GM12874 (cell line): ENCODE measurements around the gene AKAP8L.

Experiments
- TF ChIP-seq, protein P1 (sequence below): IDR thresholded peaks from 2 replicates; pipeline ENCODE4 v1.5.1; 2011; ENCODE audit warnings: low read depth, mild to moderate bottlenecking, control low read depth, low read length, moderate library complexity; ENCODE audit not compliant: insufficient read depth

AKAP8L gene

GRCh38 chr19:15452111-15453047 is 33.6 kb upstream of the AKAP8L start:
- TF ChIP-seq, protein P1, sequence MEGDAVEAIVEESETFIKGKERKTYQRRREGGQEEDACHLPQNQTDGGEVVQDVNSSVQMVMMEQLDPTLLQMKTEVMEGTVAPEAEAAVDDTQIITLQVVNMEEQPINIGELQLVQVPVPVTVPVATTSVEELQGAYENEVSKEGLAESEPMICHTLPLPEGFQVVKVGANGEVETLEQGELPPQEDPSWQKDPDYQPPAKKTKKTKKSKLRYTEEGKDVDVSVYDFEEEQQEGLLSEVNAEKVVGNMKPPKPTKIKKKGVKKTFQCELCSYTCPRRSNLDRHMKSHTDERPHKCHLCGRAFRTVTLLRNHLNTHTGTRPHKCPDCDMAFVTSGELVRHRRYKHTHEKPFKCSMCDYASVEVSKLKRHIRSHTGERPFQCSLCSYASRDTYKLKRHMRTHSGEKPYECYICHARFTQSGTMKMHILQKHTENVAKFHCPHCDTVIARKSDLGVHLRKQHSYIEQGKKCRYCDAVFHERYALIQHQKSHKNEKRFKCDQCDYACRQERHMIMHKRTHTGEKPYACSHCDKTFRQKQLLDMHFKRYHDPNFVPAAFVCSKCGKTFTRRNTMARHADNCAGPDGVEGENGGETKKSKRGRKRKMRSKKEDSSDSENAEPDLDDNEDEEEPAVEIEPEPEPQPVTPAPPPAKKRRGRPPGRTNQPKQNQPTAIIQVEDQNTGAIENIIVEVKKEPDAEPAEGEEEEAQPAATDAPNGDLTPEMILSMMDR = no peak

GRCh38 chr19:15450528-15450890 is 31.7 kb upstream of the AKAP8L start:
- TF ChIP-seq, protein P1 = no peak

DNA sequence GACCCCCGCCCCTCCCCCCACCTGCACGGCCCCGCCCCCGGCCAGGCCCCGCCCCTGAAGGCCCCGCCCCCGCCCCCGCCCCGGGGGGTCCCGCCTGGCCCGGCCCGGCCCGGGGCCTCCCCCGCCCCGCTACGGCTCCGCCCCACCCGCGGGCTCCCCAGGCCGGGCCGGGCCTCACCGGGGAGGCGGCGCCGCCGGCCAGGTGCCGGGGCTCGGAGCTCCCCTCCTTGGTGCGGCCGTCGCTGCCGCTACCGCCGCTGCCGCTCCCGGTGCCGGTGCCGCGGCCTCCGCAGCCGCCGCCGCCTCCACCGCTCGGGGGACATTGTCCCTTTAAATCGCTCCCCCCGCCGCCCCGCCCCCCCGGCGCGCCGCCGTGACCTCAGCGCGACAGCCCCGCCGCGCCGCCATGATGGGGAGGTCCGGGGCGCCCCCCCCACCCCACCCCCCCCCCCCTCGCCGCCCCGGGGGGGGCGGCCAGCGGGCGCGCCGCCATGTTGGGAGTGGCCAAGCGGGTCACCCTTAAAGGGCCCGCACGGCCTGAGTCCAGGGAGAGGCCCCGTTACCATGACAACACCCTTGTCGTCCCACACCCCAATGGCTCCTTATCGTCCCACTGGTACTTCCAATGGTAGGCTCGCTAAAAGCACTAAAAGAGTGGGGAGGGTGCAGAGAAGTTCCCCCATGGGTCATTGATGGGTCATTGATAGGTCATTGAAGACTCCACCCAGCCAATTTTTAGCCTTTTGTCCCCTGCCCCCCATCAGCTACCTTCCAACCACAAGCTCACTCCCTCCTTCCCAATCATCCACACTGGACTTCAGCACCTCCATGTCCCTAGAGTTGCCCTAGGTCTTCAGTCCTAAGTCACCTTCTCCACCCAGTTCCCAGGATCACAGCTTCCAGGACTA is 31.1 kb upstream of the AKAP8L start, which contains the start of gene WIZ:
WIZ (minus strand) TSS at position 337 of the 908 bp plus-strand sequence. CDS start 1,649 bp downstream, outside the sequence.
- TF ChIP-seq, protein P1 = no peak

GRCh38 chr19:15448778-15449619 is 30.2 kb upstream of the AKAP8L start:
- TF ChIP-seq, protein P1 = no peak

GRCh38 chr19:15448044-15448777 is 29.4 kb upstream of the AKAP8L start:
- TF ChIP-seq, protein P1 = no peak

DNA sequence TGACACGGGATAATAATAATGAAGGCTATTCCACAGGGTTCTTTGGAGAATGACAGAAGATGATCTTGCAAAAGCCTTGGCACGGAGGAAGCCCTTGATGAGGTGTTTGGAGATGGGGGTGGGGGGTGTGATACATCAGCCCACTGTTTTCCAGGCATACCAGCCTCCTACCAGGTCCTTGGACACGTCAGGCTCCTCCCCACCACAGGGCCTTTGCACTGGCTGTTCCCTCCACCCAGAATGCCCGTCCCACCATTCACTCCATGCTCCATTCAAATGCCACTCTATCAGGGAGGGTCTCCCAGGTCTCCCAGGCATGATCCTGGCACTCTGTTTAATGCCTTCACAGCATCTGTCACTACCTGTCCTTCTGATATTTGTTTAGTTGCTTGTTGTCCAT is 28.3 kb upstream of the AKAP8L start:
- TF ChIP-seq, protein P1 = no peak
